Measurements from ENCODE around the gene BCL2L14. TPM values are rescaled to one million over a fixed set of nuclear protein-coding genes. Genes with fewer than 3 reads are reported as not detected.

The BCL2L14 gene
- total and polyA plus RNA-seq, 2 of the 4 experiments (the other 2 are of a cell fraction) = not detected

DNA sequence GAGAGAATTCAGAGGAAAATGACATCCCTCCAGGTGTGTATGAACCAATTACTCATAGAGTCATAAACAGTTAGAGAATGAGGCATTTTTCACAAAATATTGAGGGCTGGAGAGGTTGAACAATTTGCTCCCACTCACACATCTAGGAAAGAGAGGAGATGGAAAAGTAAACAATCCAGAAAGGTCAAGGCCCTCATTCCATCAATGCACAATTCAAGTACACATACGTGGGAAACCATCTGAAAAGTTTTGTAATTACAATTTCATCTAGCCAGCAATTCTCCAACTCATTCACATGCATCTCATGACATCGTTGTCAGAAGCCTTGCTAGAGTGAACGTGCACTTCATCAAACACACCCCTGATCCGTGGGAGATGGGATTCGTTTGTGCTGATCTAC lies 15.7 kb upstream of the BCL2L14 start:
- H2BK15ac ChIP-seq (ENCODE audit: low read depth, low read length) = no peak overlapping the region
- no peak overlapping the region for H3K4me2 ChIP-seq (ENCODE audit: low read depth, low read length)
- no peaks in the 10 kb centered on the region for H4K20me1 ChIP-seq (ENCODE audit: insufficient read depth, low read length)
- no peak overlapping the region for H3K9ac ChIP-seq (ENCODE audit: low read depth, low read length)
- H3K23ac ChIP-seq (ENCODE audit: low read depth, low read length) = no peak overlapping the region
- H3K4me1 ChIP-seq (ENCODE audit: control insufficient read depth, insufficient read depth, low read length) = no peaks in the 10 kb centered on the region
- no peak overlapping the region for H3K27ac ChIP-seq (ENCODE audit: insufficient read depth, low read length)
- in situ Hi-C loops (cut with MboI; ENCODE audit: low sequenced_read_pairs) = no loop called here
- H2BK120ac ChIP-seq (ENCODE audit: low read depth, low read length) = no peak overlapping the region
- H3K9me1 ChIP-seq (ENCODE audit: insufficient read depth, low read length) = no peaks in the 10 kb centered on the region
- ChIA-PET POLR2A (ENCODE audit: unreplicated experiment) (no interaction called here), CTCF (interaction anchor here (0.8 kb wide), 1 partner anchor 11 kb away, joined by 3 read pairs; no protein-coding TSS in a partner anchor)
- TF ChIP-seq MXI1 (IDR thresholded peaks at IDR 0.05; ENCODE audit: borderline replicate concordance, low read depth, low read length) (no peak), RCOR1 (IDR thresholded peaks at IDR 0.05; ENCODE audit: insufficient replicate concordance, low read length) (no peak), MAFK (IDR thresholded peaks at IDR 0.05; ENCODE audit: low read depth, low read length) (no peak), RFX5 (IDR thresholded peaks at IDR 0.05; ENCODE audit: low read depth, low read length) (no peak), BHLHE40 (IDR thresholded peaks at IDR 0.05; ENCODE audit: low read depth, low read length) (no peak), CEBPB (IDR thresholded peaks at IDR 0.05; ENCODE audit: low read depth, low read length) (no peak), FOS (IDR thresholded peaks at IDR 0.05; ENCODE audit: low read depth, low read length) (no peak), SMC3 (IDR thresholded peaks at IDR 0.05; ENCODE audit: low read depth, low read length) (no peak)
- TF ChIP-seq, protein P1, sequence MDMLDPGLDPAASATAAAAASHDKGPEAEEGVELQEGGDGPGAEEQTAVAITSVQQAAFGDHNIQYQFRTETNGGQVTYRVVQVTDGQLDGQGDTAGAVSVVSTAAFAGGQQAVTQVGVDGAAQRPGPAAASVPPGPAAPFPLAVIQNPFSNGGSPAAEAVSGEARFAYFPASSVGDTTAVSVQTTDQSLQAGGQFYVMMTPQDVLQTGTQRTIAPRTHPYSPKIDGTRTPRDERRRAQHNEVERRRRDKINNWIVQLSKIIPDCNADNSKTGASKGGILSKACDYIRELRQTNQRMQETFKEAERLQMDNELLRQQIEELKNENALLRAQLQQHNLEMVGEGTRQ (IDR thresholded peaks at IDR 0.05; ENCODE audit: low read depth, low read length) = no peak
- TF ChIP-seq, protein P2, sequence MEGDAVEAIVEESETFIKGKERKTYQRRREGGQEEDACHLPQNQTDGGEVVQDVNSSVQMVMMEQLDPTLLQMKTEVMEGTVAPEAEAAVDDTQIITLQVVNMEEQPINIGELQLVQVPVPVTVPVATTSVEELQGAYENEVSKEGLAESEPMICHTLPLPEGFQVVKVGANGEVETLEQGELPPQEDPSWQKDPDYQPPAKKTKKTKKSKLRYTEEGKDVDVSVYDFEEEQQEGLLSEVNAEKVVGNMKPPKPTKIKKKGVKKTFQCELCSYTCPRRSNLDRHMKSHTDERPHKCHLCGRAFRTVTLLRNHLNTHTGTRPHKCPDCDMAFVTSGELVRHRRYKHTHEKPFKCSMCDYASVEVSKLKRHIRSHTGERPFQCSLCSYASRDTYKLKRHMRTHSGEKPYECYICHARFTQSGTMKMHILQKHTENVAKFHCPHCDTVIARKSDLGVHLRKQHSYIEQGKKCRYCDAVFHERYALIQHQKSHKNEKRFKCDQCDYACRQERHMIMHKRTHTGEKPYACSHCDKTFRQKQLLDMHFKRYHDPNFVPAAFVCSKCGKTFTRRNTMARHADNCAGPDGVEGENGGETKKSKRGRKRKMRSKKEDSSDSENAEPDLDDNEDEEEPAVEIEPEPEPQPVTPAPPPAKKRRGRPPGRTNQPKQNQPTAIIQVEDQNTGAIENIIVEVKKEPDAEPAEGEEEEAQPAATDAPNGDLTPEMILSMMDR (conservative IDR thresholded peaks at IDR 0.05; ENCODE audit: low read depth, low read length) = no peak
- H4K91ac ChIP-seq (ENCODE audit: insufficient read depth, low read depth, low read length) = no peak overlapping the region
- H2BK20ac ChIP-seq (ENCODE audit: low read depth, low read length) = no peak overlapping the region
- peaks cover 16% of the 10 kb centered on the region for H3K27me3 ChIP-seq (ENCODE audit: control insufficient read depth, insufficient read depth, low read length)
- DNase-seq = no peak
- H2AK5ac ChIP-seq (ENCODE audit: low read depth, low read length) = no peak overlapping the region
- H3K56ac ChIP-seq (ENCODE audit: extremely low read depth, insufficient read depth, low read length) = no peak overlapping the region
- H3K4ac ChIP-seq (ENCODE audit: low read depth, low read length) = no peak overlapping the region
- H2BK5ac ChIP-seq (ENCODE audit: low read depth, low read length, poor library complexity, severe bottlenecking) = no peak overlapping the region
- intact Hi-C loops (cut with micrococcal nuclease) = no loop called here
- H4K5ac ChIP-seq (ENCODE audit: low read depth, low read length) = no peak overlapping the region
- dilution Hi-C loops (cut with HindIII; ENCODE audit: low sequenced_read_pairs, unreplicated experiment) = no loop called here
- WGBS, 2 experiments (ENCODE audit: extremely low coverage in 2 of 2, insufficient read length in 1 of 2) = 40% methylated on average over 1 of the region's 5 CpGs; no CpG with 5 or more reads in 1 of the 2 experiments
- peaks cover 3% of the 10 kb centered on the region; the same call in 1 of the 2 replicates for H3K9me3 ChIP-seq (ENCODE audit: control insufficient read depth, insufficient read depth, low read length)
- H2AFZ ChIP-seq (replicated peaks; ENCODE audit: low read length, poor library complexity) = no peak overlapping the region
- no peak for ATAC-seq (ENCODE audit: low read depth)
- no peak overlapping the region for H3K4me3 ChIP-seq (ENCODE audit: insufficient read depth, low read depth, low read length)
- no peak overlapping the region for H4K8ac ChIP-seq (ENCODE audit: low read depth in 2 of 2, low read length in 2 of 2)
- H3K79me1 ChIP-seq (ENCODE audit: low read depth in 1 of 2, low read length in 2 of 2) = no peaks in the 10 kb centered on the region
- no peak overlapping the region for H2AK9ac ChIP-seq (replicated peaks; ENCODE audit: low read depth, low read length, poor library complexity)
- H3K18ac ChIP-seq (ENCODE audit: low read depth, low read length) = no peak overlapping the region
- H3K36me3 ChIP-seq (ENCODE audit: control insufficient read depth, insufficient read depth, low read length) = no peaks in the 10 kb centered on the region
- no TSS peak for BruUV-seq (replicated peaks)
- no peak overlapping the region for H3K14ac ChIP-seq (replicated peaks; ENCODE audit: low read depth, low read length)
